ENCODE data around the gene TMEM156. TPM values are rescaled to one million over a fixed set of nuclear protein-coding genes. Genes with fewer than 3 reads are reported as not detected.

Gene TMEM156
- total and polyA plus RNA-seq, 10 of the 15 experiments (the other 5 are each of a cell fraction or from before 2014, with no cell fraction given): 20.8 to 48.3 (median 32.7) TPM

DNA sequence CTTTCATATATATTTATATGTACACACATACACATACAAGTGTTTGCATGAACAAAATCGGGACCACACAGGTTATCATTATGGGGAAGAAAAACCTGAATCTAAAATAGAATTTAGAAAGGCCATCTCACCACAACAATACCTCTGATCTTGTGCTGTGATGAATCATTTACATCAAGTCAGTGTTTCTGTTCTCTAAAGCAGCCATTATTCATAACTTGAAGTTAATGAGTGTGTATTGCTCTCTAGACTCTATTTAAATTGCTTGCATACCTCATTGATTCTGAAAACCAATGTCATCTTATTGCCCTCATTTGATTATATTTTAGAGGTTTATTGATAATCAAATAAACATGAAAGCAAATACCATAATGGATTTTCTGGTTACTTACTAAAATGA, 93.0 kb downstream of the TMEM156 start (continued):
- TF ChIP-seq, protein P1, sequence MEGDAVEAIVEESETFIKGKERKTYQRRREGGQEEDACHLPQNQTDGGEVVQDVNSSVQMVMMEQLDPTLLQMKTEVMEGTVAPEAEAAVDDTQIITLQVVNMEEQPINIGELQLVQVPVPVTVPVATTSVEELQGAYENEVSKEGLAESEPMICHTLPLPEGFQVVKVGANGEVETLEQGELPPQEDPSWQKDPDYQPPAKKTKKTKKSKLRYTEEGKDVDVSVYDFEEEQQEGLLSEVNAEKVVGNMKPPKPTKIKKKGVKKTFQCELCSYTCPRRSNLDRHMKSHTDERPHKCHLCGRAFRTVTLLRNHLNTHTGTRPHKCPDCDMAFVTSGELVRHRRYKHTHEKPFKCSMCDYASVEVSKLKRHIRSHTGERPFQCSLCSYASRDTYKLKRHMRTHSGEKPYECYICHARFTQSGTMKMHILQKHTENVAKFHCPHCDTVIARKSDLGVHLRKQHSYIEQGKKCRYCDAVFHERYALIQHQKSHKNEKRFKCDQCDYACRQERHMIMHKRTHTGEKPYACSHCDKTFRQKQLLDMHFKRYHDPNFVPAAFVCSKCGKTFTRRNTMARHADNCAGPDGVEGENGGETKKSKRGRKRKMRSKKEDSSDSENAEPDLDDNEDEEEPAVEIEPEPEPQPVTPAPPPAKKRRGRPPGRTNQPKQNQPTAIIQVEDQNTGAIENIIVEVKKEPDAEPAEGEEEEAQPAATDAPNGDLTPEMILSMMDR (IDR thresholded peaks at IDR 0.05 in 2 of 3, conservative IDR thresholded peaks at IDR 0.05 in 1 of 3; ENCODE audit: control insufficient read depth in 2 of 3, extremely low read depth in 1 of 3, insufficient read depth in 1 of 3, low read depth in 3 of 3, low read length in 3 of 3): no peak
- no peak for TF ChIP-seq SUZ12 (IDR thresholded peaks at IDR 0.05; ENCODE audit: unreplicated experiment)
- TF ChIP-seq KDM1A (IDR thresholded peaks at IDR 0.05; ENCODE audit: borderline replicate concordance): no peak
- TF ChIP-seq HDGF (IDR thresholded peaks at IDR 0.05): no peak
- TF ChIP-seq CHD4 (IDR thresholded peaks at IDR 0.05): no peak
- TF ChIP-seq MEF2A (IDR thresholded peaks at IDR 0.05; ENCODE audit: insufficient read depth, low read depth, low read length): peak; percentile 93
- TF ChIP-seq HDAC2 (IDR thresholded peaks at IDR 0.05): no peak
- TF ChIP-seq PAX5 (IDR thresholded peaks at IDR 0.05; ENCODE audit: borderline replicate concordance, low read depth, low read length): peak; percentile 24; the same call in 1 of the 2 replicates
- peak; percentile 65; the same call in 1 of the 2 replicates for TF ChIP-seq PML (IDR thresholded peaks at IDR 0.05; ENCODE audit: low read length)
- TF ChIP-seq, protein P2, sequence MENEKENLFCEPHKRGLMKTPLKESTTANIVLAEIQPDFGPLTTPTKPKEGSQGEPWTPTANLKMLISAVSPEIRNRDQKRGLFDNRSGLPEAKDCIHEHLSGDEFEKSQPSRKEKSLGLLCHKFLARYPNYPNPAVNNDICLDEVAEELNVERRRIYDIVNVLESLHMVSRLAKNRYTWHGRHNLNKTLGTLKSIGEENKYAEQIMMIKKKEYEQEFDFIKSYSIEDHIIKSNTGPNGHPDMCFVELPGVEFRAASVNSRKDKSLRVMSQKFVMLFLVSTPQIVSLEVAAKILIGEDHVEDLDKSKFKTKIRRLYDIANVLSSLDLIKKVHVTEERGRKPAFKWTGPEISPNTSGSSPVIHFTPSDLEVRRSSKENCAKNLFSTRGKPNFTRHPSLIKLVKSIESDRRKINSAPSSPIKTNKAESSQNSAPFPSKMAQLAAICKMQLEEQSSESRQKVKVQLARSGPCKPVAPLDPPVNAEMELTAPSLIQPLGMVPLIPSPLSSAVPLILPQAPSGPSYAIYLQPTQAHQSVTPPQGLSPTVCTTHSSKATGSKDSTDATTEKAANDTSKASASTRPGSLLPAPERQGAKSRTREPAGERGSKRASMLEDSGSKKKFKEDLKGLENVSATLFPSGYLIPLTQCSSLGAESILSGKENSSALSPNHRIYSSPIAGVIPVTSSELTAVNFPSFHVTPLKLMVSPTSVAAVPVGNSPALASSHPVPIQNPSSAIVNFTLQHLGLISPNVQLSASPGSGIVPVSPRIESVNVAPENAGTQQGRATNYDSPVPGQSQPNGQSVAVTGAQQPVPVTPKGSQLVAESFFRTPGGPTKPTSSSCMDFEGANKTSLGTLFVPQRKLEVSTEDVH (IDR thresholded peaks at IDR 0.05; ENCODE audit: low read depth, partially characterized antibody): no peak
- TF ChIP-seq SREBF2 (IDR thresholded peaks at IDR 0.05; ENCODE audit: low read length): no peak
- TF ChIP-seq HCFC1 (IDR thresholded peaks at IDR 0.05; ENCODE audit: low read length): no peak
- no peak for TF ChIP-seq NKRF (conservative IDR thresholded peaks at IDR 0.05)
- TF ChIP-seq BMI1 (IDR thresholded peaks at IDR 0.05; ENCODE audit: borderline replicate concordance): no peak
- TF ChIP-seq USF2 (IDR thresholded peaks at IDR 0.05; ENCODE audit: borderline replicate concordance, low read depth, low read length): no peak
- peak; percentile 76 for TF ChIP-seq CBFB (IDR thresholded peaks at IDR 0.05; ENCODE audit: low read depth)
- no peak for TF ChIP-seq ETV6 (conservative IDR thresholded peaks at IDR 0.05 in 1 of 2, IDR thresholded peaks at IDR 0.05 in 1 of 2; ENCODE audit: borderline replicate concordance in 1 of 2, low read depth in 1 of 2)
- no peak for TF ChIP-seq ZZZ3 (IDR thresholded peaks at IDR 0.05; ENCODE audit: control insufficient read depth, insufficient read length, low read depth)
- TF ChIP-seq MTA3 (IDR thresholded peaks at IDR 0.05; ENCODE audit: borderline replicate concordance, low read length): peak; percentile 57; the same call in 1 of the 2 replicates
- TF ChIP-seq TCF3 (IDR thresholded peaks at IDR 0.05; ENCODE audit: borderline replicate concordance, insufficient read depth, low read depth, low read length): no peak
- TF ChIP-seq EZH2 (IDR thresholded peaks at IDR 0.05; ENCODE audit: borderline replicate concordance, control insufficient read depth, low read depth, low read length): no peak
- no peak for TF ChIP-seq SMC3 (IDR thresholded peaks at IDR 0.05; ENCODE audit: borderline replicate concordance, low read length)
- TF ChIP-seq ZSCAN29 (IDR thresholded peaks at IDR 0.05): no peak
- TF ChIP-seq ZNF217 (IDR thresholded peaks at IDR 0.05): peak; percentile 88
- peak; percentile 47 to 61; a peak in 2 of 4 replicates for TF ChIP-seq IKZF2 (IDR thresholded peaks at IDR 0.05)
- TF ChIP-seq CREB1 (IDR thresholded peaks at IDR 0.05; ENCODE audit: low read depth): 0 out of 2 replicates have a peak, but pooled peaks have one; percentile 29

Data from GM12878 (cell line).